ENCODE results near the gene TENM4. TPM values are rescaled to one million over a fixed set of nuclear protein-coding genes. Genes with fewer than 3 reads are reported as not detected.

TENM4 gene
- total RNA-seq, 1 experiment from 2014 or later: 0.39 TPM

DNA sequence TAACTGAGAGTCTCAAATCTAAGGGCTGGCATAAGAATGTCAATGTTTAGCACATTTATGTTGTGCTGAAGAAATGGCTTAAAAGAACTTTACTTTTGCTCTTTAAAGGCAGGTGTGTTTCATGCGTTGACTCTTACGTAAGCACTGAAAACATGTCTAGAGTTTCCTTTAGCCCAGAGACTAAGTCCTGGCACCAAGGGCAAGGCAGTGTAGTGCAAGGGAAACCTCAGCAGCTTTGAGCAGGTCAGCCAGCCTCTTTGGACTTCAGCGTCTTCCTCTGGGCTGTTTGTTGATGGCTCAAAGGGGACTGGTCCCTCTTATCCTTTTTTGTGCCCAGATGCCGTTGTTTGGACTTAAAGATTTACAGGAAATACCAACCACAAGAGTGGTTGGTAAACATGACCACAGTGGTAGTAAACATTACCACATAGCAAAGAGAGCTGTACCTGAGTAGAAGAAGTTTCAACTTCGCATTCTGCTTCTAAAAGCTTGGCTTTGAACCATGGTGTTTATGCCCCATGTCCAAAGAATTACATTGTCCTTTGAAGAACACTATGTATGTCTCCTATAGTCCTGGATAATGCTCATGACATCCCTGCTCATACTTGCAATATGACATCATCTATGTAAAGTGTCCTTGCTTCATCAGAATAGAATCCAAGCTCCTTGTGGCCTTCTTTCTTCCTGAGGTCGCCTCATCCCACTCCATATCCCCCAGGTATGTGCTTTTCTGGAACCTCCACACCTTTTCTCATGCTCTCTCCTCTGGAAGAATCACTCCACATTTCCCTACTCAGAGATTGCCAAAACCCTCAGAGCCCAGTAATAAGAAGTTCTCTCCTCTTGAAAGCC lies 23.5 kb downstream of the TENM4 start:
- H3K36me3 ChIP-seq (ENCODE audit: control insufficient read depth, insufficient read depth, low read length): no peaks in the 10 kb centered on the region
- DNase-seq (ENCODE audit: low read depth, low spot score) (no peak), ATAC-seq (no peak)
- H3K4me3 ChIP-seq (ENCODE audit: low read depth in 2 of 2, low read length in 2 of 2): no peak overlapping the region
- in situ Hi-C loops (cut with HindIII; ENCODE audit: low pct_unique_long_range_greater_than_20kb, low sequenced_read_pairs): no loop called here
- TF ChIP-seq CTCF (IDR thresholded peaks at IDR 0.05): no peak
- TF ChIP-seq POLR2AphosphoS5 (IDR thresholded peaks at IDR 0.05; ENCODE audit: low read depth, low read length): no peak
- no peak for TF ChIP-seq TCF7L2 (IDR thresholded peaks at IDR 0.05; ENCODE audit: low read depth, low read length)
- TF ChIP-seq, protein P1, sequence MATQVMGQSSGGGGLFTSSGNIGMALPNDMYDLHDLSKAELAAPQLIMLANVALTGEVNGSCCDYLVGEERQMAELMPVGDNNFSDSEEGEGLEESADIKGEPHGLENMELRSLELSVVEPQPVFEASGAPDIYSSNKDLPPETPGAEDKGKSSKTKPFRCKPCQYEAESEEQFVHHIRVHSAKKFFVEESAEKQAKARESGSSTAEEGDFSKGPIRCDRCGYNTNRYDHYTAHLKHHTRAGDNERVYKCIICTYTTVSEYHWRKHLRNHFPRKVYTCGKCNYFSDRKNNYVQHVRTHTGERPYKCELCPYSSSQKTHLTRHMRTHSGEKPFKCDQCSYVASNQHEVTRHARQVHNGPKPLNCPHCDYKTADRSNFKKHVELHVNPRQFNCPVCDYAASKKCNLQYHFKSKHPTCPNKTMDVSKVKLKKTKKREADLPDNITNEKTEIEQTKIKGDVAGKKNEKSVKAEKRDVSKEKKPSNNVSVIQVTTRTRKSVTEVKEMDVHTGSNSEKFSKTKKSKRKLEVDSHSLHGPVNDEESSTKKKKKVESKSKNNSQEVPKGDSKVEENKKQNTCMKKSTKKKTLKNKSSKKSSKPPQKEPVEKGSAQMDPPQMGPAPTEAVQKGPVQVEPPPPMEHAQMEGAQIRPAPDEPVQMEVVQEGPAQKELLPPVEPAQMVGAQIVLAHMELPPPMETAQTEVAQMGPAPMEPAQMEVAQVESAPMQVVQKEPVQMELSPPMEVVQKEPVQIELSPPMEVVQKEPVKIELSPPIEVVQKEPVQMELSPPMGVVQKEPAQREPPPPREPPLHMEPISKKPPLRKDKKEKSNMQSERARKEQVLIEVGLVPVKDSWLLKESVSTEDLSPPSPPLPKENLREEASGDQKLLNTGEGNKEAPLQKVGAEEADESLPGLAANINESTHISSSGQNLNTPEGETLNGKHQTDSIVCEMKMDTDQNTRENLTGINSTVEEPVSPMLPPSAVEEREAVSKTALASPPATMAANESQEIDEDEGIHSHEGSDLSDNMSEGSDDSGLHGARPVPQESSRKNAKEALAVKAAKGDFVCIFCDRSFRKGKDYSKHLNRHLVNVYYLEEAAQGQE (IDR thresholded peaks at IDR 0.05; ENCODE audit: insufficient read depth in 1 of 2, low read depth in 2 of 2, low read length in 1 of 2): no peak
- no peak for TF ChIP-seq SIN3A (IDR thresholded peaks at IDR 0.05; ENCODE audit: borderline replicate concordance, insufficient read depth, low read depth, low read length)
- no peak overlapping the region for H3K27ac ChIP-seq (ENCODE audit: low read length)
- intact Hi-C loops (cut with micrococcal nuclease; ENCODE audit: unreplicated experiment): no loop called here
- no peaks in the 10 kb centered on the region for H3K27me3 ChIP-seq (ENCODE audit: control insufficient read depth, insufficient read depth, low read length)
- H3K9me3 ChIP-seq (ENCODE audit: control insufficient read depth, insufficient read depth, low read depth, low read length): no peaks in the 10 kb centered on the region
- ChIA-PET POLR2A (no interaction called here), CTCF (no interaction called here)
- BruUV-seq (replicated peaks): no TSS peak
- no peaks in the 10 kb centered on the region for H3K4me1 ChIP-seq (ENCODE audit: control insufficient read depth, insufficient read depth, low read length)

DNA sequence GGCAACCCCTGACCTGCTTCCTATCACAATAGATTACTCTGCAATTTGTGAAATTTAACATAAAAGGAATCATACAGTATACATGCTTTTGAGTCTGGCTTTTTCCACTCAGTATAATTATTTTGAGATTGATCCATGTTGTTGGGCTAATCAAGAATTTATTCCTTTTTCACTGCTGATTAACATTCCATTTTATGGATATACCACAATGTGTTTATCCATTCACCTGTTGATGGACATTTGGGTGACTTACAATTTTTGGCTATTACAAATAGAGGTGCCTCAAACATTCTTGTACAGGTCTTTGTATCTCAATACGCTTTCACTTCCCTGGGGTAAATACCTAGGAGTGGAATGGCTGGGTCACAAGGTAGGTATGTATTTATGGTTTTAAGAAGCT lies 24.9 kb downstream of the TENM4 start:
- no peaks in the 10 kb centered on the region for H3K36me3 ChIP-seq (ENCODE audit: control insufficient read depth, insufficient read depth, low read length)
- no peaks in the 10 kb centered on the region for H3K9me3 ChIP-seq (ENCODE audit: control insufficient read depth, insufficient read depth, low read depth, low read length)
- POLR2A ChIA-PET: no interaction called here
- H3K27me3 ChIP-seq (ENCODE audit: control insufficient read depth, insufficient read depth, low read length): peaks cover 3% of the 10 kb centered on the region; the same call in 1 of the 2 replicates
- no peaks in the 10 kb centered on the region for H3K4me1 ChIP-seq (ENCODE audit: control insufficient read depth, insufficient read depth, low read length)
- no peak overlapping the region for H3K4me3 ChIP-seq (ENCODE audit: low read depth in 2 of 2, low read length in 2 of 2)
- CTCF ChIA-PET: no interaction called here
- DNase-seq (ENCODE audit: low read depth, low spot score) (no peak), ATAC-seq (no peak)
- TF ChIP-seq, protein P1 (IDR thresholded peaks at IDR 0.05; ENCODE audit: insufficient read depth in 1 of 2, low read depth in 2 of 2, low read length in 1 of 2): no peak
- TF ChIP-seq SIN3A (IDR thresholded peaks at IDR 0.05; ENCODE audit: borderline replicate concordance, insufficient read depth, low read depth, low read length): no peak
- TF ChIP-seq TCF7L2 (IDR thresholded peaks at IDR 0.05; ENCODE audit: low read depth, low read length): no peak
- TF ChIP-seq CTCF (IDR thresholded peaks at IDR 0.05): no peak
- no peak for TF ChIP-seq POLR2AphosphoS5 (IDR thresholded peaks at IDR 0.05; ENCODE audit: low read depth, low read length)
- intact Hi-C loops (cut with micrococcal nuclease; ENCODE audit: unreplicated experiment) (no loop called here), in situ Hi-C loops (cut with HindIII; ENCODE audit: low pct_unique_long_range_greater_than_20kb, low sequenced_read_pairs) (no loop called here)
- no peak overlapping the region for H3K27ac ChIP-seq (ENCODE audit: low read length)
- no TSS peak for BruUV-seq (replicated peaks)
